PFSK-1 (cell line): ENCODE measurements around the gene CHTOP.

Source experiments
- POLR2AphosphoS5 ChIP-seq: IDR thresholded peaks from 2 replicates; pipeline ENCODE4 v1.6.1; 2012; ENCODE audit warnings: low read depth, mild to moderate bottlenecking, control low read depth, low read length, moderate library complexity
- REST ChIP-seq, 2 experiments: IDR thresholded peaks; 2 replicates each; pipeline versions ENCODE4 v1.6.1 to v1.8.0; 2011 to 2012; ENCODE audit warnings: low read depth in 2 of 2, low read length in 2 of 2, control low read depth in 1 of 2, inconsistent platforms in 1 of 2, mild to moderate bottlenecking in 1 of 2, moderate library complexity in 1 of 2; ENCODE audit not compliant: insufficient read depth in 1 of 2
- SIN3A ChIP-seq: IDR thresholded peaks from 2 replicates; pipeline ENCODE4 v1.6.1; 2012; ENCODE audit warnings: mild to moderate bottlenecking, low read length, moderate library complexity, borderline replicate concordance; ENCODE audit not compliant: insufficient read depth
- TAF1 ChIP-seq: IDR thresholded peaks from 2 replicates; pipeline ENCODE4 v1.6.1; 2012; ENCODE audit warnings: low read length, control low read depth, borderline replicate concordance; ENCODE audit not compliant: insufficient read depth

GRCh38 chr1:153687346-153688125, 53.7 kb downstream of the CHTOP start:
- TF ChIP-seq POLR2AphosphoS5 (no peak), SIN3A (no peak), REST (IDR thresholded peaks at IDR 0.05; ENCODE audit: insufficient read depth in 1 of 2, low read depth in 2 of 2, low read length in 2 of 2) (no peak), TAF1 (no peak)
